ENCODE results near the gene ALPL.

DNA sequence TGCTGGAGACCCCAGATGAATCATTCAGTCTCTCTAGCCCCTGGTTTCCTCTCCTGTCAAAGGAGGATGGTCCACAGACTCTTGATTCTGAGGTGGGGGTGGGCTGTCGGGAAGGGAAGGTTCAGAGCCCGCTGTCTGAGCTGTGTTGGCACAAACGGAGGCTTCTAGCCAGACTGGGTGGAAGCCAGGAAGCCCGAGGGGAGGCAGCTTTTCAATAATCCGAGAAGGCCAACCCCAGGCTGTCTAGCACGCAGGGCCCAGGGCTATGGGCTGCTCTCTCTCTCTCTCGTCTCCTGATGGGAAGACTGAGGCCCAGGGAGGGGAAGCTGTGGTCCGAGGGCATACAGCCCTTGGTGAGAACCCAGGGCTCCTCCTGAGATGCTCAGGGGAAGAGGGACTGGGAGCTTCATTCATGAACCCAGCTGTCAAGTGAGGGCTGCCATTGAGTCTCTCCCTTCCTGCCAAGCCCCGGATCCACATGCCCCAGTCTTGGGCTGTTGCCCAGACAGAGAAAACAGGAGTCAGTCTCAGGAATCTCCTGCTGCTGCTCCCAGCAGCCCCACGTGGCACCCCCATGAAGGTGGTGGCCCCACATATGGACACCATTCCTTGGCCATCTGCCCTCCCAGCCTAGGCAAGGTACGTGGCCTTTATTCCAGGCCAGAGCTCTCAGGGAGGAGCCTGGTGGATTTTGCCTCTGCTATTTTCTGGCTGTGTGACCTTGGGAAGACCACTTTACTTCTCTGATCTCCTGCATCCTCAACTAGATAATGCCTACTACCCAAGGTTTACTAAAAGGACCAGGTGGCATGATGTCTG, 115.6 kb downstream of the ALPL start:
- TF ChIP-seq, protein P1, sequence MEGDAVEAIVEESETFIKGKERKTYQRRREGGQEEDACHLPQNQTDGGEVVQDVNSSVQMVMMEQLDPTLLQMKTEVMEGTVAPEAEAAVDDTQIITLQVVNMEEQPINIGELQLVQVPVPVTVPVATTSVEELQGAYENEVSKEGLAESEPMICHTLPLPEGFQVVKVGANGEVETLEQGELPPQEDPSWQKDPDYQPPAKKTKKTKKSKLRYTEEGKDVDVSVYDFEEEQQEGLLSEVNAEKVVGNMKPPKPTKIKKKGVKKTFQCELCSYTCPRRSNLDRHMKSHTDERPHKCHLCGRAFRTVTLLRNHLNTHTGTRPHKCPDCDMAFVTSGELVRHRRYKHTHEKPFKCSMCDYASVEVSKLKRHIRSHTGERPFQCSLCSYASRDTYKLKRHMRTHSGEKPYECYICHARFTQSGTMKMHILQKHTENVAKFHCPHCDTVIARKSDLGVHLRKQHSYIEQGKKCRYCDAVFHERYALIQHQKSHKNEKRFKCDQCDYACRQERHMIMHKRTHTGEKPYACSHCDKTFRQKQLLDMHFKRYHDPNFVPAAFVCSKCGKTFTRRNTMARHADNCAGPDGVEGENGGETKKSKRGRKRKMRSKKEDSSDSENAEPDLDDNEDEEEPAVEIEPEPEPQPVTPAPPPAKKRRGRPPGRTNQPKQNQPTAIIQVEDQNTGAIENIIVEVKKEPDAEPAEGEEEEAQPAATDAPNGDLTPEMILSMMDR (IDR thresholded peaks at IDR 0.05), result no peak
- TF ChIP-seq GRHL2 (CRISPR knock-in tag; IDR thresholded peaks at IDR 0.05; ENCODE audit: insufficient replicate concordance, severe bottlenecking), result no peak
- TF ChIP-seq, protein P2, sequence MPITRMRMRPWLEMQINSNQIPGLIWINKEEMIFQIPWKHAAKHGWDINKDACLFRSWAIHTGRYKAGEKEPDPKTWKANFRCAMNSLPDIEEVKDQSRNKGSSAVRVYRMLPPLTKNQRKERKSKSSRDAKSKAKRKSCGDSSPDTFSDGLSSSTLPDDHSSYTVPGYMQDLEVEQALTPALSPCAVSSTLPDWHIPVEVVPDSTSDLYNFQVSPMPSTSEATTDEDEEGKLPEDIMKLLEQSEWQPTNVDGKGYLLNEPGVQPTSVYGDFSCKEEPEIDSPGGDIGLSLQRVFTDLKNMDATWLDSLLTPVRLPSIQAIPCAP (CRISPR knock-in tag; IDR thresholded peaks at IDR 0.05), result no peak
